Spleen (tissue), 7 donors: ENCODE results near the gene RBM24.

Experiments used
- CTCF ChIP-seq, 11 experiments: fragments of 200-600 bp in 7 of 11; fragments of 450-650 bp in 4 of 11; sonication (generic) in 4 of 11; IDR thresholded peaks in 8 of 11; conservative IDR thresholded peaks in 3 of 11; 1 replicate in 7 of 11; 2 replicates in 4 of 11; pipeline versions ENCODE4 v1.4.0 to v1.8.0; 2016 to 2021; ENCODE audit warnings: antibody characterized with exemption in 11 of 11, inconsistent platforms in 4 of 11, mild to moderate bottlenecking in 1 of 11
- POLR2A ChIP-seq, 3 donors: fragments of 450-650 bp; IDR thresholded peaks; one replicate each; pipeline ENCODE4 v1.5.1; 2017; ENCODE audit warnings: antibody characterized with exemption in 3 of 3, mild to moderate bottlenecking in 1 of 3
- POLR2AphosphoS5 ChIP-seq, 3 donors: sonication (generic); formaldehyde crosslinking; IDR thresholded peaks; one replicate each; pipeline ENCODE4 v1.5.1; 2017; ENCODE audit warnings: antibody characterized with exemption in 3 of 3
- donor health status: DM: no; HTN: no; CAD: no; lungs with moderate emphysema.
- donor health status: DM: no; HTN: no; CAD: no.
- donor health status: DM: no; HTN: no; CAD: no.

GRCh38 chr6:17276766-17277165 is 4.4 kb upstream of the RBM24 start:
- TF ChIP-seq CTCF (IDR thresholded peaks at IDR 0.05 in 8 of 11, conservative IDR thresholded peaks at IDR 0.05 in 3 of 11) (no peak), POLR2AphosphoS5 (IDR thresholded peaks at IDR 0.05) (no peak), POLR2A (IDR thresholded peaks at IDR 0.05) (no peak)
